Measurements from ENCODE around the gene ZNF362. TPM values are rescaled to one million over a fixed set of nuclear protein-coding genes. Genes with fewer than 3 reads are reported as not detected.

ZNF362 gene
- total and polyA plus RNA-seq, 10 of the 15 experiments (the other 5 are each of a cell fraction or from before 2014, with no cell fraction given), result 0.74 to 22.8 (median 7.4) TPM

- no peaks in the 10 kb centered on the region for H3K9me3 ChIP-seq (replicated peaks; ENCODE audit: control insufficient read depth, insufficient read depth, low read length)
- in situ Hi-C loops (cut with MboI) (no loop called here), intact Hi-C loops (cut with micrococcal nuclease; ENCODE audit: unreplicated experiment) (no loop called here)
- SMC1A ChIA-PET (ENCODE audit: uncharacterized antibody, unreplicated experiment), result interaction anchor here (2.1 kb wide), 1 partner anchor 9 kb away, joined by 6 read pairs; no protein-coding TSS in a partner anchor
- H3K4me2 ChIP-seq (ENCODE audit: control insufficient read depth, insufficient read depth), result no peak overlapping the region
- RAD21 ChIA-PET (ENCODE audit: unreplicated experiment), result interaction anchor here (0.6 kb wide), 1 partner anchor 826 kb away, joined by 4 read pairs; no protein-coding TSS in a partner anchor
- BruUV-seq (replicated peaks), result no TSS peak
- ATAC-seq (no peak), FAIRE-seq (no peak), DNase-seq (ENCODE audit: low read depth, low spot score) (no peak)
- no peak for TF ChIP-seq ATF7 (IDR thresholded peaks at IDR 0.05; ENCODE audit: low read depth)
- no peak for TF ChIP-seq ELK1 (IDR thresholded peaks at IDR 0.05; ENCODE audit: low read depth, low read length)
- no peak for TF ChIP-seq NRF1 (conservative IDR thresholded peaks at IDR 0.05; ENCODE audit: low read depth, low read length)
- no peak for TF ChIP-seq BCL11A (IDR thresholded peaks at IDR 0.05; ENCODE audit: low read depth, low read length)
- no peak for TF ChIP-seq LARP7 (IDR thresholded peaks at IDR 0.05)
- TF ChIP-seq E2F4 (IDR thresholded peaks at IDR 0.05; ENCODE audit: low read depth, low read length), result no peak
- TF ChIP-seq NFYB (IDR thresholded peaks at IDR 0.05; ENCODE audit: insufficient read depth, low read depth, low read length), result no peak
- no peak for TF ChIP-seq TCF3 (IDR thresholded peaks at IDR 0.05; ENCODE audit: borderline replicate concordance, insufficient read depth, low read depth, low read length)
- no peak for TF ChIP-seq SPI1 (IDR thresholded peaks at IDR 0.05; ENCODE audit: borderline replicate concordance, insufficient read depth, low read depth, low read length)
- no peak for TF ChIP-seq PAX8 (IDR thresholded peaks at IDR 0.05)
- TF ChIP-seq ASH2L (IDR thresholded peaks at IDR 0.05; ENCODE audit: borderline replicate concordance, low read depth), result no peak
- no peak for TF ChIP-seq RELA (IDR thresholded peaks at IDR 0.05; ENCODE audit: borderline replicate concordance, partially characterized antibody)
- TF ChIP-seq RFX5 (IDR thresholded peaks at IDR 0.05; ENCODE audit: low read depth, low read length), result no peak
- TF ChIP-seq BRCA1 (IDR thresholded peaks at IDR 0.05; ENCODE audit: low read depth, low read length), result no peak
- TF ChIP-seq CHD2 (IDR thresholded peaks at IDR 0.05; ENCODE audit: borderline replicate concordance, low read depth, low read length), result no peak
- H3K4me1 ChIP-seq (ENCODE audit: control insufficient read depth, insufficient read depth, low read length), result no peaks in the 10 kb centered on the region
- H3K9ac ChIP-seq (ENCODE audit: control insufficient read depth, insufficient read depth, low read length), result no peak overlapping the region
- H3K36me3 ChIP-seq (ENCODE audit: control insufficient read depth in 2 of 2, insufficient read depth in 2 of 2, low read length in 1 of 2), result peaks cover 25 to 26% of the 10 kb centered on the region in 2 experiments
- 95% methylated on average over 3 of the region's 3 CpGs for WGBS (ENCODE audit: insufficient coverage, insufficient replicate concordance, low lambda C conversion rate, missing lambda C conversion rate)
- CTCF ChIA-PET, result interaction anchor here (0.6 to 1.6 kb wide), 2 partner anchors 33 to 35 kb away, joined by 3 to 5 read pairs; no protein-coding TSS in a partner anchor
- no peak overlapping the region for H2AFZ ChIP-seq (ENCODE audit: control insufficient read depth, low read depth, low read length)
- peaks cover 2% of the 10 kb centered on the region; the same call in 1 of the 2 replicates for H3K79me2 ChIP-seq (ENCODE audit: control insufficient read depth, insufficient read depth, low read length)
- no peak overlapping the region for H3K4me3 ChIP-seq
- no peaks in the 10 kb centered on the region for H3K27me3 ChIP-seq (replicated peaks in 1 of 2; ENCODE audit: control insufficient read depth in 2 of 2, insufficient read depth in 2 of 2, low read length in 1 of 2)
- POLR2A ChIA-PET, result no interaction called here
- H4K20me1 ChIP-seq (ENCODE audit: control insufficient read depth, insufficient read depth), result no peaks in the 10 kb centered on the region
- H3K27ac ChIP-seq (ENCODE audit: control insufficient read depth, insufficient read depth), result no peak overlapping the region
These were observed 74.1 kb downstream of the ZNF362 start for GRCh38 chr1:33330361-33330890.

Measured in GM12878 (cell line).